ENCODE data around the gene KCNAB2.

KCNAB2 gene

GRCh38 chr1:6125366-6125765, 79.7 kb downstream of the KCNAB2 start:
- H3K27ac Mint-ChIP-seq: no peak overlapping the region
- H3K9me3 Mint-ChIP-seq: no peaks in the 10 kb centered on the region
- no peak for TF ChIP-seq CTCF (IDR thresholded peaks at IDR 0.05; ENCODE audit: unreplicated experiment in 3 of 3)
- peaks cover 19% of the 10 kb centered on the region for H3K27me3 Mint-ChIP-seq (ENCODE audit: low read depth)
- H3K36me3 Mint-ChIP-seq (ENCODE audit: low read depth): no peaks in the 10 kb centered on the region
- no peak overlapping the region for H3K4me3 Mint-ChIP-seq
- no peaks in the 10 kb centered on the region for H3K4me1 Mint-ChIP-seq

GRCh38 chr1:6126028-6126427, 80.3 kb downstream of the KCNAB2 start:
- Mint-ChIP-seq H3K27ac (no peak overlapping the region), H3K4me1 (no peaks in the 10 kb centered on the region), H3K27me3 (ENCODE audit: low read depth) (peaks cover 20% of the 10 kb centered on the region), H3K4me3 (no peak overlapping the region), H3K9me3 (no peaks in the 10 kb centered on the region), H3K36me3 (ENCODE audit: low read depth) (no peaks in the 10 kb centered on the region)
- no peak for TF ChIP-seq CTCF (IDR thresholded peaks at IDR 0.05; ENCODE audit: unreplicated experiment in 3 of 3)

- no peak overlapping the region for H3K4me3 Mint-ChIP-seq
- H3K27me3 Mint-ChIP-seq (ENCODE audit: low read depth): peaks cover 20% of the 10 kb centered on the region
- no peak overlapping the region for H3K27ac Mint-ChIP-seq
- H3K9me3 Mint-ChIP-seq: no peaks in the 10 kb centered on the region
- TF ChIP-seq CTCF (IDR thresholded peaks at IDR 0.05; ENCODE audit: unreplicated experiment in 3 of 3): no peak
- no peaks in the 10 kb centered on the region for H3K36me3 Mint-ChIP-seq (ENCODE audit: low read depth)
- H3K4me1 Mint-ChIP-seq: no peaks in the 10 kb centered on the region
Observed at GRCh38 chr1:6126521-6127067, 80.9 kb downstream of the KCNAB2 start.

GRCh38 chr1:6127587-6128163, 82.0 kb downstream of the KCNAB2 start:
- TF ChIP-seq CTCF (IDR thresholded peaks at IDR 0.05; ENCODE audit: unreplicated experiment in 3 of 3): no peak
- Mint-ChIP-seq H3K4me1 (no peaks in the 10 kb centered on the region), H3K27ac (no peak overlapping the region), H3K36me3 (ENCODE audit: low read depth) (no peaks in the 10 kb centered on the region), H3K27me3 (ENCODE audit: low read depth) (peaks cover 19% of the 10 kb centered on the region), H3K9me3 (peaks cover 8% of the 10 kb centered on the region), H3K4me3 (no peak overlapping the region)

GRCh38 chr1:6128276-6129081, 82.8 kb downstream of the KCNAB2 start:
- Mint-ChIP-seq H3K4me1 (no peaks in the 10 kb centered on the region), H3K4me3 (no peak overlapping the region), H3K27ac (no peak overlapping the region), H3K9me3 (peaks cover 10% of the 10 kb centered on the region), H3K27me3 (ENCODE audit: low read depth) (peaks cover 19% of the 10 kb centered on the region), H3K36me3 (ENCODE audit: low read depth) (no peaks in the 10 kb centered on the region)
- TF ChIP-seq CTCF (IDR thresholded peaks at IDR 0.05; ENCODE audit: unreplicated experiment in 3 of 3): no peak

Measured in nephron (organoid).